ENCODE measurements around the gene NBPF1. TPM values are rescaled to one million over a fixed set of nuclear protein-coding genes. Genes with fewer than 3 reads are reported as not detected.
A peak's percentile ranks its signal among the peaks of the same experiment; 100 is the strongest.

Gene NBPF1
- total and polyA plus RNA-seq, 9 of the 15 experiments (the other 6 are each of a cell fraction or from before 2014, with no cell fraction given): 5.2 to 42.6 (median 24.1) TPM

GRCh38 chr1:16625497-16626408 lies 12.4 kb upstream of the NBPF1 start (continued):
- TF ChIP-seq THAP12 (CRISPR knock-in tag; IDR thresholded peaks at IDR 0.05): peak; percentile 46
- no peak for TF ChIP-seq E2F6 (IDR thresholded peaks at IDR 0.05; ENCODE audit: borderline replicate concordance in 1 of 2, extremely low read depth in 1 of 2, insufficient read depth in 1 of 2, insufficient read length in 1 of 2, low read depth in 1 of 2, low read length in 1 of 2, poor library complexity in 1 of 2, severe bottlenecking in 1 of 2)
- TF ChIP-seq FOS (IDR thresholded peaks at IDR 0.05; ENCODE audit: extremely low read depth, insufficient read length): no peak
- TF ChIP-seq BCLAF1 (IDR thresholded peaks at IDR 0.05; ENCODE audit: borderline replicate concordance in 1 of 2, control insufficient read depth in 1 of 2, low read depth in 2 of 2, low read length in 1 of 2): no peak
- TF ChIP-seq FOXM1 (IDR thresholded peaks at IDR 0.05; ENCODE audit: low read depth): no peak
- TF ChIP-seq FOXM1 (CRISPR knock-in tag; IDR thresholded peaks at IDR 0.05; ENCODE audit: low read depth): 0 out of 2 replicates have a peak, but pooled peaks have one; percentile 17
- peak in 1 of 2 experiments; percentile 23; a peak in 1 of 4 replicates for TF ChIP-seq MLX (CRISPR knock-in tag; conservative IDR thresholded peaks at IDR 0.05)
- TF ChIP-seq ZFP1 (CRISPR knock-in tag; IDR thresholded peaks at IDR 0.05): no peak
- TF ChIP-seq FIP1L1 (IDR thresholded peaks at IDR 0.05; ENCODE audit: low read depth, low read length, poor library complexity, severe bottlenecking): peak; percentile 75
- no peak for TF ChIP-seq BRCA1 (IDR thresholded peaks at IDR 0.05)
- TF ChIP-seq BRCA1 (CRISPR knock-in tag; IDR thresholded peaks at IDR 0.05): peak; percentile 75; the same call in 1 of the 2 replicates
- 0 out of 4 replicates have a peak, but pooled peaks of 1 of the 2 experiments have one; percentile 91 for TF ChIP-seq ZNF639 (CRISPR knock-in tag; conservative IDR thresholded peaks at IDR 0.05 in 1 of 2, IDR thresholded peaks at IDR 0.05 in 1 of 2)
- TF ChIP-seq BCL6 (CRISPR knock-in tag; IDR thresholded peaks at IDR 0.05): no peak
- TF ChIP-seq RNF2 (IDR thresholded peaks at IDR 0.05): no peak
- TF ChIP-seq ZNF143 (CRISPR knock-in tag; IDR thresholded peaks at IDR 0.05): peak; percentile 61
- TF ChIP-seq KDM1A (IDR thresholded peaks at IDR 0.05): no peak
- no peak for TF ChIP-seq KLF6 (CRISPR knock-in tag; IDR thresholded peaks at IDR 0.05; ENCODE audit: borderline replicate concordance)
